ENCODE measurements around the gene PTDSS2.

GRCh38 chr11:535519-536454, 85.7 kb downstream of the PTDSS2 start, which contains the start of gene HRAS:
- TF ChIP-seq, protein P1, sequence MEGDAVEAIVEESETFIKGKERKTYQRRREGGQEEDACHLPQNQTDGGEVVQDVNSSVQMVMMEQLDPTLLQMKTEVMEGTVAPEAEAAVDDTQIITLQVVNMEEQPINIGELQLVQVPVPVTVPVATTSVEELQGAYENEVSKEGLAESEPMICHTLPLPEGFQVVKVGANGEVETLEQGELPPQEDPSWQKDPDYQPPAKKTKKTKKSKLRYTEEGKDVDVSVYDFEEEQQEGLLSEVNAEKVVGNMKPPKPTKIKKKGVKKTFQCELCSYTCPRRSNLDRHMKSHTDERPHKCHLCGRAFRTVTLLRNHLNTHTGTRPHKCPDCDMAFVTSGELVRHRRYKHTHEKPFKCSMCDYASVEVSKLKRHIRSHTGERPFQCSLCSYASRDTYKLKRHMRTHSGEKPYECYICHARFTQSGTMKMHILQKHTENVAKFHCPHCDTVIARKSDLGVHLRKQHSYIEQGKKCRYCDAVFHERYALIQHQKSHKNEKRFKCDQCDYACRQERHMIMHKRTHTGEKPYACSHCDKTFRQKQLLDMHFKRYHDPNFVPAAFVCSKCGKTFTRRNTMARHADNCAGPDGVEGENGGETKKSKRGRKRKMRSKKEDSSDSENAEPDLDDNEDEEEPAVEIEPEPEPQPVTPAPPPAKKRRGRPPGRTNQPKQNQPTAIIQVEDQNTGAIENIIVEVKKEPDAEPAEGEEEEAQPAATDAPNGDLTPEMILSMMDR (IDR thresholded peaks at IDR 0.05): no peak
- no peak for TF ChIP-seq EP300 (IDR thresholded peaks at IDR 0.05)

Measured in stomach (tissue), 4 donors.